H1 (cell line): ENCODE data around the gene PRKD1. TPM values are rescaled to one million over a fixed set of nuclear protein-coding genes. Genes with fewer than 3 reads are reported as not detected.

Source experiments
- CTCF ChIA-PET: fragments of 300-600 bp; sonication (Branson Sonifier 250); formaldehyde crosslinking; loops from one replicate; lab custom pipeline; 2021; ENCODE audit not compliant: partially characterized antibody; lab: Charles Lee
- POLR2A ChIA-PET: fragments of 300-600 bp; sonication (Branson Sonifier 250); formaldehyde crosslinking; loops from one replicate; lab custom pipeline; 2021; ENCODE audit warnings: inconsistent platforms; ENCODE audit not compliant: partially characterized antibody; lab: Charles Lee
- DNase-seq, 2 experiments: peaks; one replicate each; pipeline versions ENCODE4 v3.0.0 to v3.0.0-alpha.2; 2010 to 2022; ENCODE audit warnings: low spot score in 2 of 2, low read depth in 1 of 2, mixed read lengths in 1 of 2
- FAIRE-seq: peaks from 2 replicates; lab custom pipeline; 2011; peaks lifted over from hg19 to GRCh38; lab: Jason Lieb, UNC
- H2AFZ ChIP-seq: 2 replicates; pipeline ENCODE4 v1.8.1; 2012; ENCODE audit warnings: low read length, inconsistent platforms
- H2AK5ac ChIP-seq: 2 replicates; pipeline ENCODE4 v1.6.1; 2013; ENCODE audit warnings: low read depth, low read length
- H2BK120ac ChIP-seq: replicated peaks from 2 replicates; pipeline ENCODE3; 2013; ENCODE audit warnings: low read depth, low read length, inconsistent platforms
- H2BK12ac ChIP-seq: 2 replicates; pipeline ENCODE4 v1.6.1; 2013; ENCODE audit warnings: low read depth, low read length
- H2BK15ac ChIP-seq: 2 replicates; pipeline ENCODE4 v1.6.1; 2013; ENCODE audit warnings: low read length
- H2BK20ac ChIP-seq: 2 replicates; pipeline ENCODE4 v1.6.1; 2013; ENCODE audit warnings: low read length
- H2BK5ac ChIP-seq: 2 replicates; pipeline ENCODE4 v1.6.1; 2013; ENCODE audit warnings: low read depth, low read length
- H3K14ac ChIP-seq: 2 replicates; pipeline ENCODE4 v1.6.1; 2013; ENCODE audit warnings: inconsistent platforms; ENCODE audit not compliant: insufficient read length
- H3K18ac ChIP-seq: 2 replicates; pipeline ENCODE4 v1.6.1; 2013; ENCODE audit warnings: low read length; ENCODE audit errors: extremely low read depth
- H3K23ac ChIP-seq: 2 replicates; pipeline ENCODE4 v1.6.1; 2013; ENCODE audit warnings: inconsistent platforms; ENCODE audit not compliant: insufficient read length
- H3K23me2 ChIP-seq: 2 replicates; pipeline ENCODE4 v1.6.1; 2013; ENCODE audit warnings: low read depth, low read length
- H3K27ac ChIP-seq: 2 replicates; pipeline ENCODE4 v1.6.1; 2011; ENCODE audit warnings: low read depth, low read length, inconsistent platforms
- H3K27me3 ChIP-seq, 4 experiments: replicated peaks in 1 of 4; 1 replicate in 1 of 4; 2 replicates in 3 of 4; pipeline versions ENCODE4 v1.6.1 to v1.8.1; 2011 to 2013; ENCODE audit warnings: low read length in 3 of 4, mild to moderate bottlenecking in 3 of 4, inconsistent platforms in 2 of 4, mixed read lengths in 2 of 4, moderate library complexity in 1 of 4; ENCODE audit not compliant: control insufficient read depth in 3 of 4, insufficient read depth in 3 of 4; ENCODE audit errors: extremely low read depth in 1 of 4
- H3K36me3 ChIP-seq, 4 experiments: 2 replicates each; pipeline versions ENCODE4 v1.6.1 to v1.8.1; 2011 to 2013; ENCODE audit warnings: mild to moderate bottlenecking in 4 of 4, low read length in 3 of 4, moderate library complexity in 2 of 4, control low read depth in 1 of 4, inconsistent platforms in 1 of 4; ENCODE audit not compliant: insufficient read depth in 4 of 4, control insufficient read depth in 2 of 4
- H3K4ac ChIP-seq: replicated peaks from 2 replicates; pipeline ENCODE3; 2013; ENCODE audit warnings: low read length, low read depth, mixed read lengths, inconsistent platforms; ENCODE audit not compliant: insufficient read length
- H3K4me1 ChIP-seq, 4 experiments: replicated peaks in 1 of 4; 1 replicate in 1 of 4; 2 replicates in 3 of 4; pipeline versions ENCODE4 v1.6.1 to v1.8.1; 2011 to 2013; ENCODE audit warnings: low read length in 3 of 4, inconsistent platforms in 2 of 4, mixed read lengths in 1 of 4; ENCODE audit not compliant: insufficient read depth in 4 of 4, control insufficient read depth in 3 of 4
- H3K4me2 ChIP-seq, 2 experiments: 2 replicates each; pipeline versions ENCODE4 v1.6.1 to v1.8.1; 2011 to 2013; ENCODE audit warnings: low read depth in 2 of 2, low read length in 2 of 2, control low read depth in 1 of 2, inconsistent platforms in 1 of 2, mild to moderate bottlenecking in 1 of 2; ENCODE audit not compliant: insufficient read depth in 1 of 2
- H3K4me3 ChIP-seq, 4 experiments: fragments of 200-600, 300-600 bp in 1 of 4; sonication (generic), shearing (Covaris generic), sonication (Bioruptor Twin) in 1 of 4; 2 replicates each; pipeline versions ENCODE4 v1.5.1 to v1.8.1; 2011 to 2016; ENCODE audit warnings: low read length in 4 of 4, low read depth in 3 of 4, control low read depth in 2 of 4, inconsistent platforms in 2 of 4, mild to moderate bottlenecking in 2 of 4, mixed read lengths in 1 of 4, moderate library complexity in 1 of 4; ENCODE audit not compliant: insufficient read depth in 2 of 4; ENCODE audit errors: extremely low read depth in 1 of 4
- H3K56ac ChIP-seq: replicated peaks from 2 replicates; pipeline ENCODE3; 2013; ENCODE audit warnings: low read depth, mild to moderate bottlenecking, mixed read lengths, low read length, inconsistent platforms; ENCODE audit not compliant: insufficient read length
- H3K79me1 ChIP-seq: 2 replicates; pipeline ENCODE4 v1.6.1; 2013; ENCODE audit warnings: low read depth, low read length, control low read depth
- H3K79me2 ChIP-seq, 2 experiments: 2 replicates each; pipeline versions ENCODE4 v1.6.1 to v1.8.1; 2012 to 2013; ENCODE audit warnings: low read length in 2 of 2, mild to moderate bottlenecking in 2 of 2, inconsistent platforms in 1 of 2; ENCODE audit not compliant: insufficient read depth in 2 of 2, control insufficient read depth in 1 of 2
- H3K9ac ChIP-seq, 4 experiments: replicated peaks in 1 of 4; 1 replicate in 1 of 4; 2 replicates in 3 of 4; pipeline versions ENCODE4 v1.6.1 to v1.8.1; 2011 to 2013; ENCODE audit warnings: low read depth in 3 of 4, low read length in 3 of 4, control low read depth in 2 of 4, mild to moderate bottlenecking in 2 of 4, moderate library complexity in 2 of 4, inconsistent platforms in 1 of 4; ENCODE audit errors: extremely low read depth in 1 of 4
- H3K9me3 ChIP-seq, 2 experiments: 2 replicates each; pipeline versions ENCODE4 v1.6.1 to v1.8.1; 2012 to 2013; ENCODE audit warnings: mild to moderate bottlenecking in 2 of 2, moderate library complexity in 2 of 2, control low read depth in 1 of 2, inconsistent platforms in 1 of 2, low read depth in 1 of 2, low read length in 1 of 2, mixed read lengths in 1 of 2; ENCODE audit not compliant: insufficient read depth in 2 of 2
- H4K20me1 ChIP-seq, 2 experiments: replicated peaks in 1 of 2; 2 replicates each; pipeline versions ENCODE3 to v1.8.1; 2011 to 2013; ENCODE audit warnings: inconsistent platforms in 2 of 2, low read length in 2 of 2, mild to moderate bottlenecking in 1 of 2; ENCODE audit not compliant: insufficient read depth in 2 of 2, control insufficient read depth in 1 of 2
- H4K5ac ChIP-seq: 2 replicates; pipeline ENCODE4 v1.6.1; 2013; ENCODE audit warnings: low read length, low read depth, mixed read lengths, inconsistent platforms; ENCODE audit not compliant: insufficient read length
- H4K8ac ChIP-seq: 2 replicates; pipeline ENCODE4 v1.8.0; 2013; ENCODE audit warnings: mild to moderate bottlenecking, moderate library complexity, low read length, inconsistent platforms; ENCODE audit not compliant: insufficient read depth; ENCODE audit errors: extremely low read depth
- H4K91ac ChIP-seq: replicated peaks from 2 replicates; pipeline ENCODE3; 2013; ENCODE audit warnings: low read length, mixed read lengths, inconsistent platforms; ENCODE audit not compliant: insufficient read length
- CHD1 ChIP-seq: IDR thresholded peaks from 2 replicates; pipeline ENCODE4 v1.6.1; 2012; ENCODE audit warnings: low read depth, low read length, improper control_type of control experiment
- CHD2 ChIP-seq: IDR thresholded peaks from 2 replicates; pipeline ENCODE4 v1.6.1; 2012; ENCODE audit warnings: low read length, improper control_type of control experiment
- KDM5A ChIP-seq: fragments of 200-600 bp; IDR thresholded peaks from 2 replicates; pipeline ENCODE4 v1.7.1; 2012; ENCODE audit warnings: mild to moderate bottlenecking, low read length, inconsistent platforms, mixed read lengths
- RBBP5 ChIP-seq: IDR thresholded peaks from 2 replicates; pipeline ENCODE4 v1.7.1; 2012; ENCODE audit warnings: low read depth, mild to moderate bottlenecking, inconsistent platforms, low read length, moderate library complexity, borderline replicate concordance
- SIN3A ChIP-seq, 2 experiments: IDR thresholded peaks in 1 of 2; conservative IDR thresholded peaks in 1 of 2; 2 replicates each; pipeline ENCODE4 v1.6.1; 2011 to 2012; ENCODE audit warnings: low read length in 2 of 2, improper control_type of control experiment in 1 of 2, low read depth in 1 of 2, mild to moderate bottlenecking in 1 of 2
- TEAD4 ChIP-seq: IDR thresholded peaks from 2 replicates; pipeline ENCODE4 v1.6.1; 2012; ENCODE audit warnings: low read depth, low read length, inconsistent platforms, mixed read lengths
- WGBS, 2 experiments: shearing (Covaris generic) in 1 of 2; methylation state at CpG; one replicate each; pipeline versions ENCODE4 v1.1.6 to v1.1.7; 2013 to 2015; ENCODE audit warnings: low lambda C conversion rate in 2 of 2, mixed read lengths in 2 of 2, inconsistent platforms in 1 of 2, low coverage in 1 of 2, missing lambda C conversion rate in 1 of 2; ENCODE audit not compliant: insufficient replicate concordance in 2 of 2, insufficient coverage in 1 of 2, insufficient read length in 1 of 2; ENCODE audit errors: extremely low coverage in 1 of 2, missing lambda C conversion rate in 1 of 2; 5-methylcytosine and 5-hydroxymethylcytosine counted together
- polyA plus RNA-seq, 7 experiments: library from polyadenylated mRNA; depleted of rRNA in 3 of 7; stranded (reverse) in 5 of 7; unstranded in 2 of 7; fragments of >200 nt in 5 of 7; fragments of 200-250 nt in 2 of 7; gene quantifications; 1 replicate in 5 of 7; 2 replicates in 1 of 7; 4 replicates in 1 of 7; pipeline versions ENCODE4 v1.2.1 to v1.2.3, GENCODE V29; 2011 to 2013; ENCODE audit warnings: missing spikeins in 2 of 7, mixed read lengths in 2 of 7
- total RNA-seq: library from RNA; stranded (reverse); fragmentation: NEBNext Ultra II Directional; extraction: Animal tissue kit (Norgen Biotek cat#: 25700); gene quantifications from 2 replicates; pipeline ENCODE4 v1.2.1, GENCODE V29; 2021
- TF ChIP-seq, protein P1 (sequence below): IDR thresholded peaks from 2 replicates; pipeline ENCODE4 v1.6.1; 2011; ENCODE audit warnings: low read length, improper control_type of control experiment

PRKD1 gene
- total and polyA plus RNA-seq, 2 of the 8 experiments (the other 6 are each of a cell fraction or from before 2014, with no cell fraction given): 3.6 to 6.8 TPM

DNA sequence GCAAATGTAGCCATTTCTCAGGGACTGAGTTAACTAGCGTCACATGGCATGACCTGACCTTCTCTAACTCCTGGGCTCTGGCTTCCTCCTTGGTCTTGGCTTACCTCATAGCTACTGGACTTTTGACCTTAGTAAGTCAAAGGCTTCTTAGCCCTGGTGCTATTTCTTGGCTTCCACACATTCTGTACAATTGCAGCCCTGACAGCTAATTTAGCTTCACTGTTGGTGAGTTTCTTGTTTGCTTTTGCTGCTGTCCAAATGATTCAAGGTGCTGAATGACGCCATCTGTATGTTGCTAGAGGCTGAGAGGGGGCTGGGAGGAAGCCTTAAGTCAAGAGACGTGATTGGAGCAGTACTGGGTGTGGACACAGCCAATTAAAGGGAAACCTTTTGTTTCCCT is 202.7 kb downstream of the PRKD1 start:
- no peak overlapping the region for H3K4ac ChIP-seq
- WGBS, 2 experiments: 94% methylated on average over 3 of the region's 3 CpGs; no CpG with 5 or more reads in 1 of the 2 experiments
- no peak for DNase-seq
- no peaks in the 10 kb centered on the region; a peak in 3 of 7 replicates for H3K4me1 ChIP-seq
- H4K8ac ChIP-seq: no peak overlapping the region
- H2BK5ac ChIP-seq: no peak overlapping the region
- no peaks in the 10 kb centered on the region for H3K27me3 ChIP-seq
- no peak overlapping the region for H2BK120ac ChIP-seq
- H3K23me2 ChIP-seq: no peaks in the 10 kb centered on the region
- no peak for TF ChIP-seq RBBP5
- no peak for TF ChIP-seq CHD1
- TF ChIP-seq TEAD4: no peak
- no peak for TF ChIP-seq KDM5A
- TF ChIP-seq CHD2: no peak
- TF ChIP-seq SIN3A (conservative IDR thresholded peaks at IDR 0.05 in 1 of 2, IDR thresholded peaks at IDR 0.05 in 1 of 2; ENCODE audit: low read depth in 1 of 2, low read length in 2 of 2): peak; percentile 84 to 89; a peak in 3 of 4 replicates
- TF ChIP-seq, protein P1, sequence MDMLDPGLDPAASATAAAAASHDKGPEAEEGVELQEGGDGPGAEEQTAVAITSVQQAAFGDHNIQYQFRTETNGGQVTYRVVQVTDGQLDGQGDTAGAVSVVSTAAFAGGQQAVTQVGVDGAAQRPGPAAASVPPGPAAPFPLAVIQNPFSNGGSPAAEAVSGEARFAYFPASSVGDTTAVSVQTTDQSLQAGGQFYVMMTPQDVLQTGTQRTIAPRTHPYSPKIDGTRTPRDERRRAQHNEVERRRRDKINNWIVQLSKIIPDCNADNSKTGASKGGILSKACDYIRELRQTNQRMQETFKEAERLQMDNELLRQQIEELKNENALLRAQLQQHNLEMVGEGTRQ: no peak
- no peak overlapping the region for H4K91ac ChIP-seq
- no peak overlapping the region for H3K56ac ChIP-seq
- no peaks in the 10 kb centered on the region for H3K79me1 ChIP-seq
- no peak overlapping the region for H3K4me2 ChIP-seq
- no peak overlapping the region for H2AFZ ChIP-seq
- no peaks in the 10 kb centered on the region for H3K9me3 ChIP-seq
- no peak overlapping the region for H3K4me3 ChIP-seq
- no peak overlapping the region for H2BK12ac ChIP-seq
- no peak overlapping the region for H3K18ac ChIP-seq
- CTCF ChIA-PET: interaction anchor here (0.8 to 1.1 kb wide), 2 partner anchors 9 to 46 kb away, joined by 3 to 4 read pairs; no protein-coding TSS in a partner anchor
- POLR2A ChIA-PET: no interaction called here
- no peaks in the 10 kb centered on the region for H3K79me2 ChIP-seq
- no peak overlapping the region for H2BK15ac ChIP-seq
- H2BK20ac ChIP-seq: no peak overlapping the region
- H3K27ac ChIP-seq: no peak overlapping the region
- H3K36me3 ChIP-seq: no peaks in the 10 kb centered on the region
- no peak overlapping the region for H3K9ac ChIP-seq
- no peak overlapping the region for H3K14ac ChIP-seq
- H4K5ac ChIP-seq: no peak overlapping the region
- H2AK5ac ChIP-seq: no peak overlapping the region
- peak; percentile 66 for FAIRE-seq
- H3K23ac ChIP-seq: no peak overlapping the region
- H4K20me1 ChIP-seq: no peaks in the 10 kb centered on the region
